H54 (cell line): Measurements from ENCODE around the gene MOB3A.
A peak's percentile ranks its signal among the peaks of the same experiment; 100 is the strongest.

Experiments used
- DNase-seq: peaks from one replicate; pipeline ENCODE4 v3.0.0; 2011; ENCODE audit warnings: low spot score, mixed read lengths; ENCODE audit not compliant: insufficient read length
- FAIRE-seq: peaks from 3 replicates; lab custom pipeline; 2011; peaks lifted over from hg19 to GRCh38; lab: Jason Lieb, UNC
- POLR2A ChIP-seq: IDR thresholded peaks from 2 replicates; pipeline ENCODE4 v1.6.1; 2011; ENCODE audit warnings: low read depth, mild to moderate bottlenecking, low read length

MOB3A gene

GRCh38 chr19:2033115-2033824, 62.9 kb downstream of the MOB3A start:
- no peak for FAIRE-seq

GRCh38 chr19:2032296-2032941, 63.7 kb downstream of the MOB3A start:
- DNase-seq = peak; percentile 86
- FAIRE-seq = no peak

More at GRCh38 chr19:2033115-2033824, 62.9 kb downstream of the MOB3A start:
- TF ChIP-seq POLR2A = no peak
- DNase-seq = no peak

GRCh38 chr19:2027361-2027760, 68.8 kb downstream of the MOB3A start:
- TF ChIP-seq POLR2A = no peak
- DNase-seq (no peak), FAIRE-seq (no peak)

More at GRCh38 chr19:2032296-2032941, 63.7 kb downstream of the MOB3A start:
- TF ChIP-seq POLR2A = no peak

DNA sequence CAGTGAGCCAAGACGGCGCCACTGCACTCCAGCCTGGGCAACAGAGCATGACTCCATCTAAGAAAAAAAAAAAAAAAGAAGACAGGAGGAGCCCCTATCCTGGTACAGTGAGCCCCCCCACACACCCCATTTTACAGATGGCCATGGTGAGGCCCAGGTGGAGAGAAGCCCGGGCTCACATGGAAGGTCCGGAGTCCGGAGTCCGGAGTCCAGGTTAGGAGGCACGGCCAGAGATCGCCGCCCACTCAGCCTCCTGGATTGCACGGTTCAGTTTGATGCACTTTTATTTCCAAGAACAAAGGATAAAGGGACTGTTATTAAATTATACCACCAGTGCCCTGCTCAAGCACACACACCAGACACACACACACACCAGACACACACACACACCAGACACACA, 69.4 kb downstream of the MOB3A start:
- FAIRE-seq (no peak), DNase-seq (no peak)
- no peak for TF ChIP-seq POLR2A

DNA sequence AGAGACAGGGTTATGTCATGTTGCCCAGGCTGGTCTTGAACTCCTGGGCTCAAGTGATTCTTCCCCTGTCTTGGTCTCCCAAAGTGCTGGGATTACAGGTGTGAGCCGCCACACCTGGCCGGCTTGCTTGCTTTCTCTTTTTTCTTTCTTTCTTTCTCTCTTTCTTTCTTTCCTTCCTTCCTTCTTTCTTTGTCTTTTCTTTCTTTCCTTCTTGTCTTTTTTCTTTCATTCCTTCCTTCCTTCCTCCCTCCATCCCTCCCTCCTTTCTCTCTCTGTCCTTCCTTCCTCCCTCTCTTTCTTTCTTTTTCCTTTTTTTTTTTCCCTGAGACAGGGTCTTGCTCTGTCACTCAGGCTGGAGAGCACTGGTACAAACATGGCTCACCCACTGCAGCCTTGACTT, 73.8 kb downstream of the MOB3A start:
- TF ChIP-seq POLR2A = no peak
- FAIRE-seq = no peak
- no peak for DNase-seq

DNA sequence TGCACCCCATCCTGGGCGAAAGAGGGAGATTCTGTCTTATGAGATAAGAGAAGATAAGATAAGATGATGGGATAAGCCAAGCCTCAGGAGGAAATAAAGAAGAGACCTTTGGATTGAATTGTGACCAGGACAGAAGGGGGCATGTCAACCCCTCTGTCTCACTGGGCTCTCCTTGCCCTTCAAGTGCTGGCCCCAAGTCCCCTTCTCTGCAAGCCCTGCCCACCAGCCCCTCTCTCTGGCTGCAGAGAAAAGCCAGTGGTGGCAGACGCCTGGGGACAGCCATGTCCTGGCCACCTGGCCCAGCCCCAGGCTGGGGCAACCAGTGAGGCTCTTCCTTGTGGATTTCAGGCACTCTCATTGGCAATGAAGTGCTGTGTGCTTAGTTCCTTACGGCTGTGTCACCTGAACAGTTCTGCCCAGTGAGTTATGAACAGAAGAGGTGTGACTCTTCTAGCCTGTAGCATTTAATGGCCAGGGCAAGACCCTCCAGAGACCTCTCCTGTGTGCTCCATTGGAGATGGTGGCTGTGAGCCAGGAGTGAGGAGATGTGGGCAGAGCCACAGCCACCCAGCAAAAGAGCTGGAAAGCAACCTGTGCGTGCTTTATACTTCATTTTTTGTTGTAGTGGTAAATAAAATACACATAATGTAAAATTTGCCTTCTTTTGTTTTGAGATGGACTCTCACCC, 74.5 kb downstream of the MOB3A start:
- DNase-seq (no peak), FAIRE-seq (no peak)
- TF ChIP-seq POLR2A = no peak
